ENCODE measurements around the gene BICRAL.

GRCh38 chr6:42821341-42821668 is 39.5 kb downstream of the BICRAL start:
- TF ChIP-seq SMC3 (IDR thresholded peaks at IDR 0.05; ENCODE audit: low read depth, low read length) (no peak), YY1 (IDR thresholded peaks at IDR 0.05; ENCODE audit: low read depth) (no peak), USF2 (IDR thresholded peaks at IDR 0.05; ENCODE audit: borderline replicate concordance, low read depth, low read length) (no peak), EP300 (IDR thresholded peaks at IDR 0.05; ENCODE audit: borderline replicate concordance in 1 of 2, low read depth in 1 of 2, low read length in 1 of 2) (no peak), CTCF (IDR thresholded peaks at IDR 0.05) (no peak), POLR2AphosphoS5 (IDR thresholded peaks at IDR 0.05; ENCODE audit: low read depth, low read length) (no peak), REST (IDR thresholded peaks at IDR 0.05; ENCODE audit: low read depth, low read length) (no peak), USF1 (IDR thresholded peaks at IDR 0.05; ENCODE audit: borderline replicate concordance, low read depth) (no peak)
